PC-3 (cell line): ENCODE results near the gene ALDH16A1.

Experiments
- EZH2 ChIP-seq: fragments of 300-600 bp; sonication (generic); IDR thresholded peaks from one replicate; pipeline ENCODE4 v1.6.1; 2017; ENCODE audit warnings: antibody characterized with exemption, mild to moderate bottlenecking, low read length; ENCODE audit not compliant: unreplicated experiment
- EZH2phosphoT487 ChIP-seq: fragments of 300-600 bp; sonication (generic); IDR thresholded peaks from 2 replicates; pipeline ENCODE4 v1.6.1; 2018; ENCODE audit warnings: mild to moderate bottlenecking, antibody characterized with exemption, low read length, borderline replicate concordance
- TF ChIP-seq, protein P1 (sequence below): fragments of 300-600 bp; sonication (generic); conservative IDR thresholded peaks from 2 replicates; pipeline ENCODE4 v1.5.1; 2017; ENCODE audit warnings: antibody characterized with exemption, low read depth, mild to moderate bottlenecking, low read length

DNA sequence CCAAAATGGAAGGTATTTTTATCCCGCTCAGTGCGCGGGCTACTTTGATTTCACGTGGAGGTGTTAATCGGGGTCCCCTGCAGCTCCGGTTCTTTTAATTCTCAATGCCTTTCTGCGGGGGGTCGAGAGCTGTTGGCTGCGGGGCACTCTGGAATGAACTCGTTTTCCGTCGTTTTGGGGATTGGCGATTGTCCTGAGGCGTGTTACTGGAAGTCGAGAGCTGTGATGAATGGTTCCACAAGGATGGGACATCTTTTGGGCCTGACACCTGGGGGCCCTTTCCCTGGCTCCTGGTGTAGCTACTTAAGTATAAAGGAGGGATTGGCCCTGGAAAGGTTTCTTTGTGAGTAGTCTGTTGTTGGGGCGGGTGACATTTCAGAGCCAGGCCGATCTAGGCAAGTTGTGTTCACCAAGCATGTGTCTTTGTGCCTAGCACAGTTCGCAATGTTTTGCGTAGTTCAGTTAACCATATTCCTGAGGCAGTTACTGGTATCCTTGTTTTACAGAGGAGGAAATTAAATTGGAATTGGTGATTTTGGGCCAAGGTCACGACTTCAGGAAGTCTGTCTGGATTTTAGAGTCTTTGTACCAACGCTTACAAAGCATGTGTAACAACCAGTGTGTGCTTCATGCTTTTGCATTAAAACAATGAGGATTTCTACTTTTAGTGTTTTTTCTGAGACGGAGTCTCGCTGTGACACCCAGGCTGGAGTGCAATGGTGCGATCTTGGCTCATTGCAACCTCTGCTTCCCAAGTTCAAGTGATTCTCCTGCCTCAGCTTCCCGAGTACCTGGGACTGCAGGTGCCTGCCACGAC, 35.2 kb downstream of the ALDH16A1 start:
- TF ChIP-seq, protein P1, sequence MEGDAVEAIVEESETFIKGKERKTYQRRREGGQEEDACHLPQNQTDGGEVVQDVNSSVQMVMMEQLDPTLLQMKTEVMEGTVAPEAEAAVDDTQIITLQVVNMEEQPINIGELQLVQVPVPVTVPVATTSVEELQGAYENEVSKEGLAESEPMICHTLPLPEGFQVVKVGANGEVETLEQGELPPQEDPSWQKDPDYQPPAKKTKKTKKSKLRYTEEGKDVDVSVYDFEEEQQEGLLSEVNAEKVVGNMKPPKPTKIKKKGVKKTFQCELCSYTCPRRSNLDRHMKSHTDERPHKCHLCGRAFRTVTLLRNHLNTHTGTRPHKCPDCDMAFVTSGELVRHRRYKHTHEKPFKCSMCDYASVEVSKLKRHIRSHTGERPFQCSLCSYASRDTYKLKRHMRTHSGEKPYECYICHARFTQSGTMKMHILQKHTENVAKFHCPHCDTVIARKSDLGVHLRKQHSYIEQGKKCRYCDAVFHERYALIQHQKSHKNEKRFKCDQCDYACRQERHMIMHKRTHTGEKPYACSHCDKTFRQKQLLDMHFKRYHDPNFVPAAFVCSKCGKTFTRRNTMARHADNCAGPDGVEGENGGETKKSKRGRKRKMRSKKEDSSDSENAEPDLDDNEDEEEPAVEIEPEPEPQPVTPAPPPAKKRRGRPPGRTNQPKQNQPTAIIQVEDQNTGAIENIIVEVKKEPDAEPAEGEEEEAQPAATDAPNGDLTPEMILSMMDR: no peak
- TF ChIP-seq EZH2phosphoT487 (no peak), EZH2 (no peak)
